IMR-90 (cell line): ENCODE measurements around the gene MICAL3. TPM values are rescaled to one million over a fixed set of nuclear protein-coding genes. Genes with fewer than 3 reads are reported as not detected.

Experiments
- ATAC-seq: fragments of 200-7000 bp; cut with Tn5 transposase; 2 replicates; pipeline ENCODE4 v1.9.1; 2020; ENCODE audit warnings: low read depth, mild to moderate bottlenecking, moderate library complexity
- BruUV-seq: library from RNA; stranded (reverse); fragments of 400-500 nt; replicated peaks from 2 replicates; lab custom pipeline; 2021; lab: Mats Ljungman, UMichigan
- CTCF ChIA-PET: fragments of 300-600 bp; formaldehyde crosslinking; extraction: SDS; loops from one replicate; lab custom pipeline; 2021; ENCODE audit warnings: antibody characterized with exemption; lab: Yijun Ruan, JAX
- POLR2A ChIA-PET: fragments of 300-600 bp; sonication (Branson Sonifier 250); formaldehyde crosslinking; loops from one replicate; lab custom pipeline; 2022; ENCODE audit warnings: antibody characterized with exemption; ENCODE audit not compliant: unreplicated experiment; lab: Charles Lee
- DNase-seq: peaks from one replicate; pipeline ENCODE4 v3.0.0; 2013
- H2AFZ ChIP-seq: replicated peaks from 2 replicates; pipeline ENCODE3; 2013; ENCODE audit warnings: low read length, mild to moderate bottlenecking; ENCODE audit not compliant: poor library complexity
- H2AK5ac ChIP-seq: 2 replicates; pipeline ENCODE4 v1.6.1; 2013; ENCODE audit warnings: low read depth, low read length, inconsistent platforms
- H2AK9ac ChIP-seq: replicated peaks from 2 replicates; pipeline ENCODE3; 2013; ENCODE audit warnings: mild to moderate bottlenecking, low read depth, low read length, moderate library complexity; ENCODE audit not compliant: poor library complexity
- H2BK120ac ChIP-seq: 2 replicates; pipeline ENCODE4 v1.6.1; 2013; ENCODE audit warnings: low read depth, low read length, inconsistent platforms
- H2BK15ac ChIP-seq: 3 replicates; pipeline ENCODE4 v1.6.1; 2013; ENCODE audit warnings: low read depth, low read length, inconsistent platforms
- H2BK20ac ChIP-seq: 2 replicates; pipeline ENCODE4 v1.6.1; 2013; ENCODE audit warnings: low read depth, mild to moderate bottlenecking, inconsistent platforms, low read length, moderate library complexity
- H2BK5ac ChIP-seq: 2 replicates; pipeline ENCODE4 v1.6.1; 2013; ENCODE audit warnings: mild to moderate bottlenecking, low read depth, low read length, inconsistent platforms; ENCODE audit not compliant: poor library complexity, severe bottlenecking
- H3K14ac ChIP-seq: replicated peaks from 2 replicates; pipeline ENCODE4 v1.6.1; 2013; ENCODE audit warnings: low read depth, low read length, inconsistent platforms
- H3K18ac ChIP-seq: 2 replicates; pipeline ENCODE4 v1.6.1; 2013; ENCODE audit warnings: low read depth, low read length, control low read depth
- H3K23ac ChIP-seq: 2 replicates; pipeline ENCODE4 v1.6.1; 2013; ENCODE audit warnings: low read depth, low read length, inconsistent platforms
- H3K27ac ChIP-seq: 2 replicates; pipeline ENCODE4 v1.5.1; 2013; ENCODE audit warnings: mild to moderate bottlenecking, control low read depth, low read length; ENCODE audit not compliant: insufficient read depth
- H3K27me3 ChIP-seq: 2 replicates; pipeline ENCODE4 v1.6.1; 2013; ENCODE audit warnings: low read length; ENCODE audit not compliant: control insufficient read depth, insufficient read depth
- H3K36me3 ChIP-seq: 2 replicates; pipeline ENCODE4 v1.6.1; 2013; ENCODE audit warnings: low read length, mixed read lengths; ENCODE audit not compliant: control insufficient read depth, insufficient read depth
- H3K4ac ChIP-seq: 2 replicates; pipeline ENCODE4 v1.6.1; 2013; ENCODE audit warnings: low read depth, low read length, inconsistent platforms
- H3K4me1 ChIP-seq: 2 replicates; pipeline ENCODE4 v1.6.1; 2013; ENCODE audit warnings: low read length, mixed read lengths; ENCODE audit not compliant: control insufficient read depth, insufficient read depth
- H3K4me2 ChIP-seq: 2 replicates; pipeline ENCODE4 v1.6.1; 2013; ENCODE audit warnings: low read depth, mild to moderate bottlenecking, control low read depth, low read length, moderate library complexity
- H3K4me3 ChIP-seq: 2 replicates; pipeline ENCODE4 v1.5.1; 2013; ENCODE audit warnings: low read depth, mild to moderate bottlenecking, control low read depth, low read length, moderate library complexity; ENCODE audit not compliant: insufficient read depth
- H3K56ac ChIP-seq: 2 replicates; pipeline ENCODE4 v1.6.1; 2013; ENCODE audit warnings: low read length, inconsistent platforms; ENCODE audit not compliant: insufficient read depth; ENCODE audit errors: extremely low read depth
- H3K79me1 ChIP-seq, 2 experiments: 2 replicates each; pipeline ENCODE4 v1.6.1; 2013; ENCODE audit warnings: low read length in 2 of 2, inconsistent platforms in 1 of 2, low read depth in 1 of 2
- H3K9ac ChIP-seq: 2 replicates; pipeline ENCODE4 v1.6.1; 2013; ENCODE audit warnings: low read depth, low read length, control low read depth
- H3K9me1 ChIP-seq: 2 replicates; pipeline ENCODE4 v1.6.1; 2013; ENCODE audit warnings: low read length, inconsistent platforms; ENCODE audit not compliant: insufficient read depth
- H3K9me3 ChIP-seq: 2 replicates; pipeline ENCODE4 v1.6.1; 2013; ENCODE audit warnings: low read length; ENCODE audit not compliant: control insufficient read depth, insufficient read depth
- H4K20me1 ChIP-seq: 2 replicates; pipeline ENCODE4 v1.6.1; 2013; ENCODE audit warnings: low read length, inconsistent platforms; ENCODE audit not compliant: insufficient read depth
- H4K5ac ChIP-seq: 2 replicates; pipeline ENCODE4 v1.6.1; 2013; ENCODE audit warnings: mild to moderate bottlenecking, low read depth, low read length, control low read depth
- H4K8ac ChIP-seq, 2 experiments: 2 replicates each; pipeline ENCODE4 v1.6.1; 2013; ENCODE audit warnings: low read depth in 2 of 2, low read length in 2 of 2, control low read depth in 1 of 2, inconsistent platforms in 1 of 2
- H4K91ac ChIP-seq: 2 replicates; pipeline ENCODE4 v1.6.1; 2013; ENCODE audit warnings: low read depth, low read length, inconsistent platforms; ENCODE audit not compliant: insufficient read depth
- BHLHE40 ChIP-seq: fragments of 150-350 bp; IDR thresholded peaks from 2 replicates; pipeline ENCODE4 v1.6.1; 2016; ENCODE audit warnings: mild to moderate bottlenecking, low read depth, low read length
- CEBPB ChIP-seq: IDR thresholded peaks from 2 replicates; pipeline ENCODE4 v1.6.1; 2012; ENCODE audit warnings: low read depth, low read length, improper control_type of control experiment
- CTCF ChIP-seq: conservative IDR thresholded peaks from 2 replicates; pipeline ENCODE4 v1.5.1; 2012; ENCODE audit warnings: mild to moderate bottlenecking, low read depth, low read length, improper control_type of control experiment
- MAZ ChIP-seq: IDR thresholded peaks from 2 replicates; pipeline ENCODE4 v1.6.1; 2012; ENCODE audit warnings: low read depth, mild to moderate bottlenecking, low read length, improper control_type of control experiment, moderate library complexity, borderline replicate concordance
- NFE2L2 ChIP-seq: fragments of 150-350 bp; IDR thresholded peaks from 2 replicates; pipeline ENCODE4 v1.6.1; 2016; ENCODE audit warnings: low read depth, mild to moderate bottlenecking, low read length
- RAD21 ChIP-seq: IDR thresholded peaks from 2 replicates; pipeline ENCODE4 v1.6.1; 2012; ENCODE audit warnings: low read length, improper control_type of control experiment
- RCOR1 ChIP-seq: IDR thresholded peaks from 2 replicates; pipeline ENCODE4 v1.6.1; 2012; ENCODE audit warnings: mild to moderate bottlenecking, low read length, improper control_type of control experiment; ENCODE audit not compliant: insufficient replicate concordance
- RFX5 ChIP-seq: IDR thresholded peaks from 2 replicates; pipeline ENCODE4 v1.8.0; 2012; ENCODE audit warnings: low read depth, mild to moderate bottlenecking, low read length, moderate library complexity
- SMC3 ChIP-seq: fragments of 150-350 bp; IDR thresholded peaks from 2 replicates; pipeline ENCODE4 v1.6.1; 2016; ENCODE audit warnings: low read depth, mild to moderate bottlenecking, antibody characterized with exemption, low read length, moderate library complexity
- WGBS, 2 experiments: methylation state at CpG; one replicate each; pipeline versions ENCODE4 v1.1.5 to v1.1.7; 2013; ENCODE audit warnings: missing lambda C conversion rate in 2 of 2; ENCODE audit not compliant: insufficient read length in 1 of 2; ENCODE audit errors: extremely low coverage in 2 of 2; 5-methylcytosine and 5-hydroxymethylcytosine counted together
- dilution Hi-C: fragments of 300-500 bp; cut with HindIII; formaldehyde crosslinking; loops from one replicate; pipeline ENCODE4 v1.14.3; 2018; ENCODE audit warnings: low sequenced_read_pairs; ENCODE audit not compliant: unreplicated experiment
- in situ Hi-C: fragments of 300-500 bp; cut with MboI; formaldehyde crosslinking; loops from 3 replicates; pipeline ENCODE4 v1.14.3; 2019; ENCODE audit warnings: low sequenced_read_pairs, inconsistent platforms, mixed read lengths
- intact Hi-C: fragments of 100-400 bp; cut with micrococcal nuclease; formaldehyde crosslinking; loops from 2 replicates; pipeline ENCODE4 v1.10.0; 2022
- polyA plus RNA-seq, 3 experiments: library from polyadenylated mRNA; depleted of rRNA; stranded (reverse); fragments of >200 nt; gene quantifications; 2 replicates each; pipeline ENCODE4 v1.2.3, GENCODE V29; 2012; ENCODE audit warnings: low replicate concordance in 1 of 3
- total RNA-seq: library from RNA; depleted of rRNA; stranded (reverse); fragments of >200 nt; gene quantifications from 2 replicates; pipeline ENCODE4 v1.2.3, GENCODE V29; 2012

MICAL3 gene
- total and polyA plus RNA-seq, 2 of the 4 experiments (the other 2 are of a cell fraction), result 17.6 to 26.8 TPM

DNA sequence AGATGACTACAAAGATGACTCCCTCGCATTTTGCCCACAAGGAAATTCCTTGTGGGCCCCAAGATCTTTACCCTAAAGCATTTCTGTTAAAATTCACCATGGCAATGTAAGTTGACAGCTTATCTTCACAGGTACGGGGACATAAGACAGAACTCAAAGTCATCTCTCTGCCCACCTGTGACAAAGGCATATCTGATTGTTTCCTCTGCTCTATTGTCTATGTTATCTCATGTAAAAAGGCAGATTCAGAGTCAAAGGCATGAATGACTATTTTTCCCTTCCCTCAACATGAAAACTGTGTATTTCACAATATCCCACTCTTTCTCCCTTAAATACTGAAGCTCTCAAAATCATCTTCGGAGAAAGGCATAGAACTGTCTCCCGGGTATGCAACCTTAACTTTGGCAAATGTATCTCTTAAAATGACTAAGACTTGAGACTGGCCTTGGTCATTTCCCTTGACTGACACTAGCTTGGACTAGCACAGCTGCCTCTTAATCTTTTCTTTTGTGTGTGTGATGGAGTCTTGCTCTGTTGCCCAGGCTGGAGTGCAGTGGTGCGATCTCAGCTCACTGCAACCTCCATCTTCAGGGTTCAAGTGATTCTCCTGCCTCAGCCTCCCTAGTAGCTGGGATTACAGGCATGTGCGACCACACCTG, 103.2 kb downstream of the MICAL3 start:
- no peak overlapping the region for H3K4ac ChIP-seq
- no peak overlapping the region for H3K56ac ChIP-seq
- H3K36me3 ChIP-seq, result no peaks in the 10 kb centered on the region
- POLR2A ChIA-PET, result no interaction called here
- no peak overlapping the region for H2BK15ac ChIP-seq
- H2AK9ac ChIP-seq, result no peak overlapping the region
- CTCF ChIA-PET, result interaction anchor here (0.6 kb wide), 1 partner anchor 363 kb away, joined by 3 read pairs; no protein-coding TSS in a partner anchor
- peaks cover 39% of the 10 kb centered on the region for H3K9me1 ChIP-seq
- no peak overlapping the region for H4K8ac ChIP-seq
- in situ Hi-C loops (no loop called here), intact Hi-C loops (loop anchor here (5.0 kb wide), 1 partner anchor 51 kb away; no protein-coding TSS in a partner anchor), dilution Hi-C loops (no loop called here)
- ATAC-seq (no peak), DNase-seq (no peak)
- no peaks in the 10 kb centered on the region for H3K27me3 ChIP-seq
- no peak overlapping the region for H4K91ac ChIP-seq
- no peak overlapping the region for H3K27ac ChIP-seq
- no peak overlapping the region for H3K4me2 ChIP-seq
- no peak overlapping the region for H3K18ac ChIP-seq
- peaks cover 90% of the 10 kb centered on the region for H4K20me1 ChIP-seq
- no peaks in the 10 kb centered on the region for H3K9me3 ChIP-seq
- H4K5ac ChIP-seq, result no peak overlapping the region
- 52% methylated on average over 2 of the region's 6 CpGs; no CpG with 5 or more reads in 1 of the 2 experiments for WGBS, 2 experiments
- H3K23ac ChIP-seq, result 0 out of 2 replicates have a peak overlapping the region, but pooled peaks have one; percentile 4
- no peak overlapping the region for H2AK5ac ChIP-seq
- H2BK20ac ChIP-seq, result no peak overlapping the region
- no peak overlapping the region for H2BK120ac ChIP-seq
- H3K4me1 ChIP-seq, result peaks cover 35% of the 10 kb centered on the region
- H2AFZ ChIP-seq, result no peak overlapping the region
- no peak overlapping the region for H3K4me3 ChIP-seq
- TF ChIP-seq RAD21 (no peak), BHLHE40 (no peak), RCOR1 (no peak), SMC3 (no peak), MAZ (no peak), CEBPB (peak; percentile 87), CTCF (no peak), NFE2L2 (no peak), RFX5 (no peak)
- no peak overlapping the region for H3K14ac ChIP-seq
- H2BK5ac ChIP-seq, result no peak overlapping the region
- peaks cover 62 to 97% of the 10 kb centered on the region in 2 experiments for H3K79me1 ChIP-seq
- BruUV-seq, result no TSS peak
- H3K9ac ChIP-seq, result no peak overlapping the region
